GM19193 (cell line): ENCODE data around the gene IFNA1.

ENCODE experiments used
- POLR2A ChIP-seq: IDR thresholded peaks from 4 replicates; pipeline ENCODE4 v1.6.1; 2011; ENCODE audit not compliant: insufficient read depth, insufficient read length; ENCODE audit errors: extremely low read depth

Gene IFNA1

DNA sequence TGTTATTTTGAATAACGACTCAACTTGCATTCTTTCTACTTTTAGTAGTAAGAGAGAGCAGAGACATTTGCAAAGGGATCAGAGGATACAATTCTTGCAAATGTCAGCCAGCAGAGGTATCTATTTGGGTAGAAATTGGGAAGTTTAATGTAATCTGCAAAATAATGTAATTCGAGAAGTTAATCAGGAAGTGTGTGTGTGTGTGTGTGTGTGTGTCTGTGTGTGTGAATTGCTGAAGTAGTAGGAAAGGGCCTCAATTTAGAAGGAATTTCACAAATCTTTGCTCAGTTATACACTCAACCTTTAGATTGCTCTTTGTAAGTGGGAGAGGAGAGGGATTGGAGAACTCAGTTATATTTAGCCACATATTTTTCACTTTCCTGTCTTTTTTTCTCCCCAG is 11.0 kb upstream of the IFNA1 start:
- no peak for TF ChIP-seq POLR2A

GRCh38 chr9:21432672-21433425 is 7.4 kb upstream of the IFNA1 start:
- TF ChIP-seq POLR2A: no peak

- TF ChIP-seq POLR2A: no peak
Measured at GRCh38 chr9:21434202-21435014, 5.8 kb upstream of the IFNA1 start.

- no peak for TF ChIP-seq POLR2A
Measured at GRCh38 chr9:21443849-21444625, 3.8 kb downstream of the IFNA1 start.

- no peak for TF ChIP-seq POLR2A
Measured at GRCh38 chr9:21450733-21451394, 10.6 kb downstream of the IFNA1 start.

- TF ChIP-seq POLR2A: no peak
Measured at GRCh38 chr9:21452681-21453080, 12.4 kb downstream of the IFNA1 start.

- TF ChIP-seq POLR2A: no peak
Measured at GRCh38 chr9:21454149-21454548, 13.9 kb downstream of the IFNA1 start.

DNA sequence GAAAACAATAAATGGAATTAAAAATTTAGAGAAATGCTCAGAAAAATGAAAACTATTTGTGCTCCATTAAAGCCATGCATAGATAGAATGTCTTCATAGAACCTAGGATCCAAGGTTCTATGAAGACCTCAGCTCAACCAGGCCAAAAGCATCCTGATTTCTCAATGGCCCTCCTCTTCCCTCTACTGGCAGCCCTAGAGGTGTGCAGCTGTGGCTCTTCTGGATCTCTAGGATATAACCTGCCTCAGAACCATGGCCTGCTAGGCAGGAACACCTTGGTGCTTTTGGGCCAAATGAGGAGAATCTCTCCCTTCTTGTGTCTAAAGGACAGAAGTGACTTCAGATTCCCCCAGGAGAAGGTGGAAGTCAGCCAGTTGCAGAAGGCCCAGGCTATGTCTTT is 15.1 kb downstream of the IFNA1 start:
- no peak for TF ChIP-seq POLR2A

DNA sequence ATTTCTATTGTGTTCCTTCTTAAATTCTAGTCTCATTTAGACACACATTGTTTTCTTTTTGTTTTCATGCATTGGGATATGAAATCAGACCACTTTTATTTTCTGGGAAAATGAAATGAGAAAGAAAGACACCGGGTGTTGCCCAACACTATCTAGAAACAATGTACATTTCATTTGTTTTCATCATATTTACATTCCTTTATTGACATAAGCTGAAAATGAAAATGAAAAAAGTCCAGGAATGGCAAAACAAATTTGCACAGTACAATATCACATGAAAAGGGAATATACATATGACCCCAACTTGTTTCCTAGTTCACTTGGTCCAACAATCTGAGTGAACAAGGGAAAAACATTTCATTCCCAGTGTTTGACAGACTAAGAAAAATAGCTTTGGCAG is 21.1 kb downstream of the IFNA1 start:
- no peak for TF ChIP-seq POLR2A

DNA sequence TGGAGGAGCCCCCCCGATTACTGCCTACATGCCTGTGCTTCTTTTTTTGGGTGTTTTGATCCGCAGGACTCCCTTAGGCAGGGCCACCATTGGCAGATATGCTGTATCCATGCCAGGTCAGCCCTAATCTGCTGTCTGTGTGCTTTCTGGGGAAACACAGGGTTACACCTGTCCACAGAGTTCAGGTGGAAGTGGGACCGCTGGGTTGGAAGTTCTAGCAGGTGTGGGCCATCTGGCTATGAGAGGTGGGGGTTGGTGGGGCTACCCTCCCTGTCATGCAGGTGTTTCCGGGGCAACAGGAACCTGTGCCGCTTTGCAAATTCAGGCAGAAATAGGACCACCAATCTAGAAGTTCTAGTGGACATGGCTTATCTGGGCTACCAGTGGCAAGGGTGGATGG is 24.9 kb downstream of the IFNA1 start:
- TF ChIP-seq POLR2A: no peak

DNA sequence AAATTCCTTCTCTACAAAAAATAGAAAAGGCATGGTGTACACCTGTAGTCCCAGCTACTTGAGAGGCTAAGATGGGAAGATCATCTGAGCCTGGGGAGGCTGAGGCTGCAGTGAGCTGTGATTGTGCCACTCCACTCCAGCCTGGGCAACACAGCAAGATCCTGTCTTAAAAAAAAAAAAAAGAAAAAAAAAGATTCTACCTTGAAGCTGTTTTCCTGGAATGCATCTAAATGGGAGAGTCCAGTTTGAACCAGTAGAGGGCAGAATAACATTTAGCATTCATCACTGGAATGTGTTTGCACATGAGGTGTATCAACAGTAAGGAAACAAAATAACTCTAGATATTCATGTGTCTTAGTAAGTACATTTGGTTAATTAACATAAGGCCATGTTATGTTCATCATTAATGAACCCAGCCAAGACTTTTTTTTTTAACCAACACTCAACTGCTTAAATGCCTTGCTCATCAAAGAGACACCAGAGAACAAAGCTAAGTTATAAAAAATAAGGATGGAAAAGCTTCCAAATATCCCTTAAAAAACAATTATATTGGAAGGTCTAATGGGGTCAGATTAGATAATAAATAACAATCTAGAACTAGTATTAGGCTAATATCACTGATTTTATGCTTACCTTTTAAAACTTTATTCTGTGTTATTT is 25.8 kb downstream of the IFNA1 start:
- TF ChIP-seq POLR2A: no peak

- no peak for TF ChIP-seq POLR2A
Measured at GRCh38 chr9:21470126-21470525, 29.9 kb downstream of the IFNA1 start.

GRCh38 chr9:21473236-21473635 is 33.0 kb downstream of the IFNA1 start:
- no peak for TF ChIP-seq POLR2A

- TF ChIP-seq POLR2A: no peak
Measured at GRCh38 chr9:21477466-21477865, 37.2 kb downstream of the IFNA1 start.
